HepG2 (cell line): ENCODE results near the gene ALDOA.

Experiments
- BRD4 ChIP-seq: sonication (generic); formaldehyde crosslinking; IDR thresholded peaks from 2 replicates; pipeline ENCODE4 v1.4.0; 2020; ENCODE audit warnings: missing genetic modification reagents
- CHD2 ChIP-seq: IDR thresholded peaks from 2 replicates; pipeline ENCODE4 v1.6.1; 2011; ENCODE audit warnings: low read depth, low read length, improper control_type of control experiment
- MEIS1 ChIP-seq: sonication (generic); formaldehyde crosslinking; IDR thresholded peaks from 2 replicates; pipeline ENCODE4 v1.9.0; 2021; ENCODE audit warnings: mild to moderate bottlenecking, missing genetic modification reagents, moderate library complexity, borderline replicate concordance
- RAD21 ChIP-seq: fragments of 450-650 bp; formaldehyde crosslinking; IDR thresholded peaks from 2 replicates; pipeline ENCODE4 v1.5.0; 2020; ENCODE audit warnings: mild to moderate bottlenecking
- YY1 ChIP-seq: IDR thresholded peaks from 2 replicates; pipeline ENCODE4 v1.6.1; 2011; ENCODE audit warnings: low read length, low read depth, moderate library complexity, mild to moderate bottlenecking; ENCODE audit not compliant: insufficient read depth, insufficient replicate concordance
- ZNF225 ChIP-seq: sonication (generic); formaldehyde crosslinking; IDR thresholded peaks from 2 replicates; pipeline ENCODE4 v1.4.0; 2020; ENCODE audit warnings: mild to moderate bottlenecking, missing genetic modification reagents
- ZNF24 ChIP-seq: fragments of 450-650 bp; IDR thresholded peaks from 2 replicates; pipeline ENCODE4 v1.6.1; 2017; ENCODE audit warnings: antibody characterized with exemption, mild to moderate bottlenecking
- ZNF446 ChIP-seq: sonication (generic); formaldehyde crosslinking; IDR thresholded peaks from 2 replicates; pipeline ENCODE4 v1.5.0; 2020; ENCODE audit warnings: mild to moderate bottlenecking, missing genetic modification reagents

DNA sequence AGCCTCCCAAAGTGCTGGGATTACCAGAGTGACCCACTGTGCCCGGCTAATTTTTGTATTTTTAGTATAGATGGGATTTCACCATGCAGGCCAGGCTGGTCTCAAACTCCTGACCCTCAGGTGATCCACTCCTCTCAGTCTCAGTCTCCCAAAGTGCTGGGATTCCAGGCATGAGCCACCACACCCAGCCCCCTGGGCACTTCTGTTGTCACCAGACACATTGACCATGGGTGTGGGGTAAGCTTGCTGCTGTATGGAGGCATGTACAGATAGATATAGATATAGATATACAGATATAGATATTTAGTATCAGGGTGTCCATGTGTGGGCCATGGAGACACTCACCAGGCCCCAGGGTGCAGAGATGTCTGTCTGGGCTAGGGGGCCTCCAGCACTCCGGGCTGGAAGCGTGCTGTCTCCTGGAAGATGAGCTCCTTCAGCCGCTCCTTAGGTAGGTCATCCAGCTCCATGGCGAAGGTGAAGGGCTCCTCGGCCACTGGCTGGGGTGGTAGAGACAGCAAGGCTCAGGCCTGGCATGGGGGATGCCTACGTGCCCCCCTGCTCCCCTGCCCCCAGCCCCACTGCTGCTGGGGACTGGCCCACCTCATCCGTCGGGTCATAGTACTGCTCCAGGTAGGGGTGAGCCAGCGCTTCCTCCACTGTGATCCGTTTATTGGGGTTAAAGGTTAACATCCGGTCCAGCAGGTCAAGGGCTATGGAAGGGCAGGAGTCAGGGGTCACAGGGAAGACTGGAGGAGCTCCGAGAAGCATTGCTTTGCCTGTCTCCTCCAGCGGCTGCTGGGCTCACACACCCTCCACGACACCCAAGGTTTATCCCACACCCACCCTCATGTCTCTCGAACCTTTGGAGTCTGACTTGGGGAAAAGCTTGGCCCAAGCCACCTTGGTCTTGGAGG, 51.0 kb downstream of the ALDOA start:
- TF ChIP-seq ZNF225 (CRISPR knock-in tag) (no peak), BRD4 (no peak), ZNF24 (no peak), MEIS1 (no peak), RAD21 (CRISPR knock-in tag) (no peak), YY1 (no peak), CHD2 (no peak), ZNF446 (no peak)
